Activated CD8-positive, alpha-beta memory T cell treated with anti-CD3 and anti-CD28 coated beads, Interleukin-2, amount 50 U/mL, for 4 hours (primary cell): ENCODE measurements around the gene SSX4B.
"Not testable (repeated sequence)": the region's sequence is repeated elsewhere in the genome, so short reads cannot be mapped to it uniquely, and the experiment has no call there.

Experiments
- DNase-seq: peaks from one replicate; pipeline ENCODE4 v3.0.0-alpha.2; 2020

SSX4B gene, protein sequence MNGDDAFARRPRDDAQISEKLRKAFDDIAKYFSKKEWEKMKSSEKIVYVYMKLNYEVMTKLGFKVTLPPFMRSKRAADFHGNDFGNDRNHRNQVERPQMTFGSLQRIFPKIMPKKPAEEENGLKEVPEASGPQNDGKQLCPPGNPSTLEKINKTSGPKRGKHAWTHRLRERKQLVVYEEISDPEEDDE

DNA sequence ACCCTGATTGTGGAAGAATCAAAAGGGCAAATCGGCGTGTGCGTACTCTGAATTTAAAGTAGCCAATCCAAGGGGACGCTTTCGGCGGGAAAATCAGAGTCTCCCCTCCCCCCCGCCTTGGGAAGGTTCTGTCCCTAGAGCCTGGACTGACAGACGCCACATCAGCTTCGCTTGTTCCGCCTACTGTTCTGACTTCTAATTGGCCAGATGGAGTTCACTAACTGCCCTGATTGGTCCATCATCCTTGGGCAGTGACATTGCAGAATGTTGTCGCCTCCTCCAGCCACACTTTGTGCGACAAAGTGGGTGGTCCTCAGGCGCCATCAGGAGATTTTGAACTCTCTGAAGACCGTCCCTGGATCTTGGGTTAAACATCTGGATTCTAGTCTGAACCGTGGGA lies at the start of gene SSX4B:
SSX4B (minus strand) TSS at position 101 of the 400 bp plus-strand sequence. CDS start 588 bp downstream, outside the sequence.
- DNase-seq, result not testable (repeated sequence)

- no peak for DNase-seq
Observed at GRCh38 chrX:48460606-48461005, 48.8 kb upstream of the SSX4B start.

GRCh38 chrX:48460031-48460430 lies 48.3 kb upstream of the SSX4B start:
- DNase-seq, result no peak

GRCh38 chrX:48459483-48459882 lies 47.7 kb upstream of the SSX4B start:
- DNase-seq, result no peak

DNA sequence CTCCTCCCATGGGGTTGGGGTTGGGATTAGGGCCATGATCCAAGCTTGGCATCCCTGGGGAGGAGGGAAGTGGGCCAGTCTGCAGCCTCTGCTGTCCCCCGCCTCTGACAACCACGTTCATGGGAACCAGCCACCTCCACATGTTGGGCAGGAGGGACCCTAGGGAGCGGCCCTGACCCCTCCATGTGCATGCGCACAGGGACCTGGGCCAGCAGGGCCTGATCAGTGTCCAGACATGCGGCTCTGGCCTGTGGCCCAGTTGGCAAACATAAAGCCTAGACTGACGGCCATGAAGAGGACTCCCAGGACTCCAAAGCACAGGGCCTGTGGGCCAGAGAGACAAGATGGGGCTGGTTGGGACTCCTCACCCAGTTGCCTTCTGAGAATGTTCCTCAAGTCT lies 47.0 kb upstream of the SSX4B start:
- DNase-seq, result no peak

GRCh38 chrX:48456628-48457331 lies 45.0 kb upstream of the SSX4B start:
- no peak for DNase-seq

DNA sequence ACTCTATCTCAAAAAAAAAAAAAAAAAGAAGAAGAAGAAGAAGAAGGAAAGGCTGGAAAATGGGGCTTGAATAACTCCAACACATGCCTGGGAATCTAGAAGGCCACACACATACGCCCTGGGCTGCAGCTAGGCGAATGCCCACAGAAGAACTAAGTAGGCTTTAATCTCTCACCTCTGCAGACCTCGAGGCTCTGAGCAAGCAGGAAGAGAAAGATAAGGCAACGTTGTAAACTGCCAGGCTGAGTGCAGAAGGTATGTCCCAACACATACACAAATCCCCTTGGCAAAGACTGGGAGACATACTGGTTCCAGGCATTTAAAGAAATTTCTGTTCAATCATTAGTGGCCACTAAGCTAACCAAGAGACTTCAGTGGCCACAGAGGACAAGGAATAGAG lies 39.9 kb upstream of the SSX4B start:
- DNase-seq, result no peak

- no peak for DNase-seq
Observed at GRCh38 chrX:48450076-48450475, 38.3 kb upstream of the SSX4B start.

GRCh38 chrX:48447201-48447600 lies 35.4 kb upstream of the SSX4B start:
- not testable (repeated sequence) for DNase-seq

DNA sequence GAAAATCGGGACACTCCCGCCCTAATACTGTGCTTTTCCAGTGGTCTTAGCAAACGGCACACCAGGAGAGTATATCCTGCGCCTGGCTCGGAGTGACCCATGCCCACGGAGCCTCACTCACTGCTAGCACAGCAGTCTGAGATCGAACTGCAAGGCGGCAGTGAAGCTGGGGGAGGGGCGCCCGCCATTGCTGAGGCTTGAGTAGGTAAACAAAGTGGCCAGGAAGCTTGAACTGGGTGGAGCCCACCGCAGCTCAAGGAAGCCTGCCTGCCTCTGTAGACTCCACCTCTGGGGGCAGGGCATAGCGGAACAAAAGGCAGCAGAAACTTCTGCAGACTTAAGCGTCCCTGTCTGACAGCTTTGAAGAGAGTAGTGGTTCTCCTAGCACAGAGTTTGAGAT lies 22.0 kb upstream of the SSX4B start:
- DNase-seq, result not testable (repeated sequence)

DNA sequence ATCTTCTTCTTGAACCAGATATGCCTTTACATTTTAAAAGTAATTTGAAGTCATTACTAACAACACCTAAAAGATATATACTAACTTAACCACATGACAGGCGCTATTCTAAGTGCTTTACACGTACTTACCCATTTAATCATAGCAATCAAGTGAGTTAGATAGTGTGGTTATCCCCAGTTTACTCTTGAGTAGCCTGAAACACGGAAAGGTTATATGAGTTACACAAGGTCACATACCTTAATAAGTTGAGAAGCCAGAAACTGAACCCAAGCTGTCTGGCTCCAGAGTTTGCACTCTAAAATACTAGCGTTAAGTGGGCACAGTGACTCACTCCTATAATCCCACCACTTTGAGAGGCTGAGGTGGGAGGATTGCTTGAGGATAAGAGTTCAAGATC lies 18.4 kb upstream of the SSX4B start:
- not testable (repeated sequence) for DNase-seq

DNA sequence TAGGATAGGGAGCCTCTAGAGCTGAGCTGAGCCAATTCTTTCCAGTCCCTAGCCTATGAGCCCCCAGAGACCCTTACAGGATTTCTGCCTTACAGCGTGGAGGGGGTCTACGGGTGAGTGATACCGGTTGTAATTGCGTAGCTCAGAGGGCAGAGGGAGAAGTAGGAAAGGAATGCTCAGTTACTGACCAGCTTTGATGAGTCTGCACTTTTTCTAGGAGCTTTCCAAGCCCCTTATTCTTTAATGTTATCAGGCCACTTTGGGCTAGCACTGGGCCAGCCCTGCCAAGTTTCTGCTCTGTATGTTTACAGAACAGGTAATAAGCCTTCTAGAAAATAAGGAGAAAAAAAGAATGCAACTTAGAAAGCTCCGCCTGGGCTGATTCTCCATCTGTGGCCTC lies 17.8 kb upstream of the SSX4B start:
- DNase-seq, result not testable (repeated sequence)

DNA sequence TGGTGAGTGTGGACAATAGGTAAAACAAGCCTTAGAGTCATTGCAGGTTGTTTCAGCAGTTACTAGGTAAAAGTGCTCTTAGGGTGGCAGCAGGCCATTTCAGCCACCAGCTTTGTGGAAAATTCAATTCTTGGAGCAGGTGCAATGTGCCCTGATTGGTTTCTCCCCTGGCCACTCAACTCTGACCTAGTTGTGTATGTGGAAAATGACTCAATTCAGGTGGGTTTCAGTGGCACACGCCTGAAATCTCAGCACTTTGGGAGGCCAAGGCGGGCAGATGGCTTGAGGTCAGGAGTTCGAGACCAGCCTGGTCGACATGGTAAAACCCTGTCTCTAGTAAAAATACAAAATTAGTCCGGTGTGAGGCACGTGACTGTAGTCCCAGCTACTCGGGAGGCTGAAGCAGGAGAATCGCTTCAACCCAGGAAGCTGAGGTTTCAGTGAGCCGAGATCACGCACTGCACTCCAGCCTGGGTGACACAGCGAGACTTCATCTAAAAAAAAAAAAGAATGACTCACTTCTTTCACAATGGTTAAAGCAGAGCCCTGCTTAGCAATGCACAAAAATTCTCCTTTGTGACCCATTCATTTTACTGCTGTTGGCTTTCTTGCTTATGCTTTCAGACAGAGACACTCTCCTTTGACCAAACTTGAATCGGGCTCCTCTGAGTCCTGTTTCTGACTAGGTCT lies 15.4 kb upstream of the SSX4B start:
- not testable (repeated sequence) for DNase-seq

- DNase-seq, result not testable (repeated sequence)
Observed at GRCh38 chrX:48397825-48398224, 13.9 kb downstream of the SSX4B start.

GRCh38 chrX:48396931-48397330 lies 14.8 kb downstream of the SSX4B start:
- not testable (repeated sequence) for DNase-seq

GRCh38 chrX:48383239-48383638 lies 28.5 kb downstream of the SSX4B start, which contains the start of gene SSX4:
TSS of gene SSX4 (plus strand) at chrX:48383539. CDS start at chrX:48384054, 515 bp downstream.
- not testable (repeated sequence) for DNase-seq

DNA sequence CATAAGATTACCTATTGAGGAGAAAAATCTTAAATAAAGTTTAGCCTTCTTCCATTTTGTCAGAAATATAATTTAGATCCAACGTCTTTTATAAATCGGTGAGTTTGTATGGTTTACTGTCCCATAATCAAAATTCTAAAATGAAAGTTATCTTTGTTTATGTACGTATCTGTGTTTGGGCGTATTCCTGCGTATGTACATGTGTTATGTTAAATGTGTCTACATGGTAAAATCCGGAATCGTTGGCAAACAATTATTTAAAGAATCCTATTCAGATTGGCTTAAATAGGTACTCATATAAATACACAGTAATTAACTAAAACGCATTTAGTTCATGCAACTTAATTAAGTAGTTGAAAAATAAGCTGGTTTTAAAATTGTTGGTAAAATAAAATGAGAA lies 41.4 kb downstream of the SSX4B start:
- DNase-seq, result not testable (repeated sequence)

DNA sequence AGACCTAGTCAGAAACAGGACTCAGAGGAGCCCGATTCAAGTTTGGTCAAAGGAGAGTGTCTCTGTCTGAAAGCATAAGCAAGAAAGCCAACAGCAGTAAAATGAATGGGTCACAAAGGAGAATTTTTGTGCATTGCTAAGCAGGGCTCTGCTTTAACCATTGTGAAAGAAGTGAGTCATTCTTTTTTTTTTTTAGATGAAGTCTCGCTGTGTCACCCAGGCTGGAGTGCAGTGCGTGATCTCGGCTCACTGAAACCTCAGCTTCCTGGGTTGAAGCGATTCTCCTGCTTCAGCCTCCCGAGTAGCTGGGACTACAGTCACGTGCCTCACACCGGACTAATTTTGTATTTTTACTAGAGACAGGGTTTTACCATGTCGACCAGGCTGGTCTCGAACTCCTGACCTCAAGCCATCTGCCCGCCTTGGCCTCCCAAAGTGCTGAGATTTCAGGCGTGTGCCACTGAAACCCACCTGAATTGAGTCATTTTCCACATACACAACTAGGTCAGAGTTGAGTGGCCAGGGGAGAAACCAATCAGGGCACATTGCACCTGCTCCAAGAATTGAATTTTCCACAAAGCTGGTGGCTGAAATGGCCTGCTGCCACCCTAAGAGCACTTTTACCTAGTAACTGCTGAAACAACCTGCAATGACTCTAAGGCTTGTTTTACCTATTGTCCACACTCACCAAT lies 43.9 kb downstream of the SSX4B start:
- not testable (repeated sequence) for DNase-seq

- DNase-seq, result not testable (repeated sequence)
Observed at GRCh38 chrX:48359281-48359680, 52.5 kb downstream of the SSX4B start.

DNA sequence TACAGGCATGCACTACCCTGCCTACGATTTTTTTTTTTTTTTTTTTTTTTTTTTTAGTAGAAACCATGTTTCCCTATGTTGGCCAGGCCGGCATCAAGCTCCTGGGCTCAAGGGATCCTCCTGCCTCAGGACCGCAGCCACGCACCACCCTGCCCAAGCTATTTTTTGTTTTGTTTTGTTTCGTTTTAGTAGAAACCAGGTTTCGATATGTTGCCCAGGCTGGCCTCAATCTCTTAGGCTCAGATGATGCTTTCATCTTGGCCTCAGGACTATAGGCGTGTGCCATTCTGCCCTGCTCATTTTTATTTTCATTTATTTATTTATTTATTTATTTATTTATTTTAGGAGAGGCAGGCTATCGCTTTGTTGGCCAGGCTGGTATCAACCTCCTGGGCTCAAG lies 54.1 kb downstream of the SSX4B start:
- no peak for DNase-seq

GRCh38 chrX:48356315-48357094 lies 55.3 kb downstream of the SSX4B start, which contains the start of gene SSX3:
TSS of gene SSX3 (minus strand) at chrX:48356703. CDS start at chrX:48355249, 1,454 bp downstream.
- DNase-seq, result not testable (repeated sequence)
